IPS-NIHi7 (cell line): Measurements from ENCODE around the gene VKORC1L1.
A peak's percentile ranks its signal among the peaks of the same experiment; 100 is the strongest.
"Not testable (repeated sequence)": the region's sequence is repeated elsewhere in the genome, so short reads cannot be mapped to it uniquely, and the experiment has no call there.

Source experiments
- DNase-seq: peaks from one replicate; pipeline ENCODE4 v3.0.0; 2012; ENCODE audit warnings: mixed read lengths; ENCODE audit errors: extremely low spot score

Gene VKORC1L1

DNA sequence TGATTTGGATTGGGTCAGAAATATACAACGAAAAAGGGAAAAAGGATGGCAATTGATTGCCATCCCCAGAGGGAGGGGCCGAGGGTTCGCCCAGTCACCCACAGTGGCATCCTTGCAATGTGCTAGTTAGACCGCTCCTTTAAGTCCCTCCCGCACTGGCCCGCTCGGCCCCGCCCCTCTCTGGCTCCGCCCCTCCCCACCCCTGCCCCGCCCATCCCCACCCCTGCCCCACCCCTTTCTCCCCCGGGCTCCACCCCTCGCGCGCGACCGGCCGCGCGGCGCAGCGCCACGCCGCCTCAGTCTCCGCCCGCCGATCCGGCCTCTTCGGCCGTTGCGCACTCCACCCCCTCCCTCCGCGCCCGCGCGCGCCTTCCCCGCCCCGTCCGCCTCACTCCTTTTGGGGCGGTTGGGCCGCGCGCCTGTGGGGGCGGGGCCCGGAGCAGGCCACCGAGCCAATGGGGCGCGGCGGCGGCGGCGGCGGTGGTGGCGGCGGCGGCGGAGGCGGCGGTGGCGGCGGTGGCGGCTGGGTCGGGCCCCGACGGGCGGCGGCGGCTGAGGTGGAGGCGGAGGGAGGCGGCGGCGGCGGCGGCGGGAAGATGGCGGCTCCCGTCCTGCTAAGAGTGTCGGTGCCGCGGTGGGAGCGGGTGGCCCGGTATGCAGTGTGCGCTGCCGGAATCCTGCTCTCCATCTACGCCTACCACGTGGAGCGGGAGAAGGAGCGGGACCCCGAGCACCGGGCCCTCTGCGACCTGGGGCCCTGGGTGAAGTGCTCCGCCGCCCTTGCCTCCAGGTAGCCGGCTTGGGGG lies at the start of gene VKORC1L1:
Gene VKORC1L1 (plus strand): TSS at position 299 of the 806 bp plus-strand sequence. CDS start 298 bp downstream, at position 597.
- DNase-seq, result peak; percentile 91

GRCh38 chr7:65827366-65827765 lies 45.5 kb upstream of the VKORC1L1 start:
- DNase-seq, result no peak

DNA sequence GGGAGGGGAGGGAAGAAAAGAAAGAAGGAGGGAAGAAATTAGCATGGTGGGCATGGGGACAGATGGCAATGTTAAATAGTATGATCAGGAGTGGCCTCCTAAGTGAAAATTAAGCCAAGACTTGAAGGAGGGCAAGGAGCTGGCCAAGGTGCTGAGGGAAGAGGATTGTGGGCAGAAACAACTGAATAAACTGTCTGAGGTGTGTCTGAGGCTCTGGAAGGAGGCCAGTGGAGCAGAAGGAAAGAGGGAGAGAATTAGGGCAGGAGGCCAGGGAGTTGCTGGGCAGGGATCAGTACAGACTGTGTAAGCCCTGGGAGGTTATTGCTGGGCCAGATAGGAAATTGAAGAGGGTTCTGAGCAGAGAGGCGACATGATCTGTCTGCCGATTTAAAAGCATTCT lies 40.6 kb upstream of the VKORC1L1 start:
- DNase-seq, result peak; percentile 27

DNA sequence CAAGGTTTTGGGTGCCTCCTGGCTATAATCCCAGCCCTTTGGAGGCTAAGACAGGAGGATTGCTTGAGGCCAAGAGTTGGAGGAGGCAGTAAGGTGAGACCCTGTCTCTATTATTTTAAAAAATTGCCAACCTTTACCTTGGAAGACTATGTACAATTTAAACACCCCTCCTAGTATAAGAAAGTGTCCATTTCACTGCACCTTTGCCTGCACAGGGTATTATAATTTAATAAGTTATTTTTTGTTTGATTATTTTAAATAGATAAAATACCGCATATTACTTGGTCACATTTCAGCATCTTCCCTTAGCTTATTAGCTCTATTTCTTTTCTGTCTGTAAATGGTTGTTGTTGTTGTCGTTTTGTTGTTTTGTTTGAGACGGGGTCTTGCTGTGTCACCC lies 36.2 kb upstream of the VKORC1L1 start:
- not testable (repeated sequence) for DNase-seq

DNA sequence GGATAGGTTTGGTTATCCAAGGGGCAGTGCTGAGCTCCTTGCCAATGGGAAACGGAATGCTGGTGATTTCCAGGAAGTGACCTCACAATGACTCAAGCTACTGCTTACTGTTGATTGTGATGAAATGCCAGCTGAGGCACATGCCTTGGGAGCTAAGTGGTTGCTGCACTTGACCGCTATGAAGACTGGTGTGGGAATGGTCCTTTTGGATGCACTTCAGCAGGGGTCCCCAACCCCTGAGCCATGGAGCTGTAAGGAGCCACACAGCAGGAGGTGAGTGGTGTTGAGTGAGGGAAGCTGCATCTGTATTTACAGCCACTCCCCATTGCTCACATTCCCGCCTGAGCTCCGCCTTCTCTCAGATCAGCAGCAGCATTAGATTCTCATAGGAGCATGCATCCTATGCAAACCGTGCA lies 35.3 kb upstream of the VKORC1L1 start:
- not testable (repeated sequence) for DNase-seq

DNA sequence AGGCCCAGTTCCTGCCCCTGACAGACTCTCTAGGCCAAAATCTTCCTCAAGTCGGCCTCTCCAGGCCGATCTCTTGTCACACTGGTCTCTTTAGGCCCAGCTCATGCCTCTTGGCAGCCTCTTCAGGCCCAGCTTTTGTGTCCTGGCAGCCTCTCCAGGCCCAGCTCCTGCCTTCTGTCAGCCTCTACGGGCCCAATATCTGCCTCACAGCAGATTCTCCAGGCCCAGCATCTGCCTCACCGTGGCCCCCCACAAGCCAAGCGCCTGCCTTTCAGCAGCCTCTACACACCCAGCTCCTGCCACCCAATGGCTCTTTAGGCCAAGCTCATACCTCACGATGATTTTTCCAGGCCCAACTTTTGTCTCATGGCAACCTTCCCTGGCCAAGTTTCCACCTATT lies 33.0 kb upstream of the VKORC1L1 start:
- no peak for DNase-seq

DNA sequence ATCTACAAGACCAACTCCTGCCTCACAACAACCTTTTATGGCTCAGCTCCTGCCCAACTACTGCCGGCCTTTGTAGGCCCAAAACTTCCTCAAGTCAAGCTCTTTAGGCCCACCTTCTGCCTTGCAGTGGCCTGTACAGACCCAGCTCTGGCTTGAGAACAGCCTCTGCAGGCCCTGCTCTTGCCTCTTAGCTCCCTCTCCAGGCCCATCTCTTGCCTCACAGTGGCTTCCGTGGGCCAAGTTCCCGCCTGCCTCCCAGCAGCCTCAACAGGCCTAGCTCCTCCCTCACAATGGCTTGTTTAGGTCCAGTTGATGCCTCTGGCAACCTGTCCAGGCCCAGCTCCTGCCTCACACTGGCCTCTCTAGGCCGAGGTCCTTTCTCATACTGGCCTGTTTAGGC lies 32.4 kb upstream of the VKORC1L1 start:
- peak; percentile 68 for DNase-seq

- DNase-seq, result not testable (repeated sequence)
Observed at GRCh38 chr7:65843616-65844015, 29.3 kb upstream of the VKORC1L1 start.

GRCh38 chr7:65846008-65846570 lies 26.8 kb upstream of the VKORC1L1 start:
- no peak for DNase-seq

DNA sequence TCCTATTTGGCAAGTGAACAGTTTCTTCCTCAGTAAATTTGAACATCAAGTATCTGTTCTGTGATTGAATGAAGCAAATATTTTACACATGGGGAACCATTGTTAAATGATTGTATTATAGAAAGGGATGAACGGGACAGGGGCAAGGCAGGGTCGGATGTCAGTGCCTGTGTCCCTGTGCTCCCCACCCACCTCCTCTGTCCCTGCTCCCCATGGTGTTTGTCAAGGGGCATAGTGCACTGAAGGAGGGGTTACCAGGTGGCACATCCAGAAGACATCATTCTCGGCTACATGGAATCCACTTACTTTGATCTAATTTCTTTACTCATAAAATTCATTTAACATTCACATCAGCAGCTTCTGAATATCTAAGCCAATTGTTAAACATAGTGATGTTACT lies 19.4 kb upstream of the VKORC1L1 start:
- not testable (repeated sequence) for DNase-seq

DNA sequence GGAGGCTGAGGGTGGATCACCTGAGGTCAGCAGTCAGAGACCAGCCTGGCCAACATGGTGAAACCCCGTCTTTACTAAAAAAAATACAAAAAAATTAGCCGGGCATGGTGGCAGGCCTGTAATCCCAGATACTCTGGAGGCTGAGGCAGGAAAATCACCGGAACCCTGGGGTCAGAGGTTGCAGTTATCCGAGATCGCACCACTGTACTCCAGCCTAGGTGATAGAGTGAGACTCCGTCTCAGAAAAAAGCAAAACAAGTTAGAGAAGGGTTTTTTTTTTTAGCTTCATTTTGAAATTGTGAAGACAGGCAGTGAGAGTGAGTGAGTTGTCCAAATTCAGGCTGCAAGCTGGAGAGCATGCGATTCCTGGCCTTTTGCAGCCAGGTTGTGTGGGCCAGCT lies 19.0 kb upstream of the VKORC1L1 start:
- DNase-seq, result not testable (repeated sequence)

- DNase-seq, result not testable (repeated sequence)
Observed at GRCh38 chr7:65857321-65857894, 15.5 kb upstream of the VKORC1L1 start.

DNA sequence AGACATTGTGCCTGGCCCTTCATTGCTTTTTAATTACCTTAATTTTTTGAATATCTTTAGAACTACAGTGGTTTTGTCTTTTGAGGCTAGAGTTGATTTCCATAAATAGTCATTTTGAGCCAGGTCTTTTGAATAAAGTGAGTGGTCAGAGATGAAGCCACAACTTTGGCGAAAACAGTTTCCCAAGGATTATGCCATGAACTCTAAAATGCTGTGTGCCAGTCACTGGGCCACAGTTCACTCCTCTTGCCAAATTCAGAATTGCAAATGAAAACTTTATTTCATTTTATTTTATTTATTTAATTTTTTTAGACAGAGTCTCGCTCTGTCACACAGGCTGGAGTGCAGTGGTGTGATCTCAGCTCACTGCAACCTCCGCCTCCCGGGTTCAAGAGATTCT lies 14.2 kb upstream of the VKORC1L1 start:
- not testable (repeated sequence) for DNase-seq

DNA sequence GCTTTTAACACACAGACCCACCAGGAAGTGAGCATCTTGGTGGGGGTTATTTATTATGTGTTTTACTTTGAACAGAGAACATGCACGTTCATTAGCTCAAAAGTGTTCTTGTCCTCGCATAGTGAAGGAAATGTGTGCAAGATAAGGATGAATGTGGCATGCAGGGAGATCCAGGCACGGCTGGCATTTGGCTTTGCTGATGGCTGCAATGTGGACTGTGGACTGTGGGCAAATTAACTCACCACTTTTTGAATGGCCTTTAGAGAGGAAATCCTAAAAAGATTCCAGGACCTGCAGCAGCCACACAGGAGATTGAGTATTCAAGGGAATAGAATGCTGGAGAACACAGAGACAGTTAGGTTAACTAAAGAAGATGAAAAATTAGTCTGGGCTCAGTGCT lies 6.6 kb upstream of the VKORC1L1 start:
- DNase-seq, result not testable (repeated sequence)

GRCh38 chr7:65867681-65868080 lies 5.2 kb upstream of the VKORC1L1 start:
- DNase-seq, result not testable (repeated sequence)

- DNase-seq, result not testable (repeated sequence)
Observed at GRCh38 chr7:65869312-65869711, 3.6 kb upstream of the VKORC1L1 start.

GRCh38 chr7:65871451-65871850 lies 1.4 kb upstream of the VKORC1L1 start:
- DNase-seq, result not testable (repeated sequence)

- peak; percentile 10 for DNase-seq
Observed at GRCh38 chr7:65873582-65874193, 814 bp downstream of the VKORC1L1 start.

DNA sequence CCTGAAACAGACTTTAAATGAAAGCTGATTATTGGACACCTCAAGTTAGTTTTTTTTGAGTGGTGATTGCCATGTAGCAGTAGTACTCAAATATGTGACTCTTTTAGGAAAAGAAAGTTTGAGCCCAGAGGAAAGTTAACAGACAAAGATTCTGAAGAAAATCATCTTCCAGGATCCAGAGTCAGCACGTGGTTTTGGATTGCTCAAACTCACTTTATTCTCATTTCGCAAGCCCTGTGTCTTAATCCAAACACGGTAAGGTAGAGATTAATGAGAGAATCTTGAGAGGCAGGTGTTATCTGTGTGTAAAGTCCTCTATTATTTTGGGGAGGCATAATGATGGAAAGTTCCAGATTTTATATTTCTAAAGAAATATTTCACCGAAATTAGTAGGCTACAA lies 2.8 kb downstream of the VKORC1L1 start:
- DNase-seq, result not testable (repeated sequence)

DNA sequence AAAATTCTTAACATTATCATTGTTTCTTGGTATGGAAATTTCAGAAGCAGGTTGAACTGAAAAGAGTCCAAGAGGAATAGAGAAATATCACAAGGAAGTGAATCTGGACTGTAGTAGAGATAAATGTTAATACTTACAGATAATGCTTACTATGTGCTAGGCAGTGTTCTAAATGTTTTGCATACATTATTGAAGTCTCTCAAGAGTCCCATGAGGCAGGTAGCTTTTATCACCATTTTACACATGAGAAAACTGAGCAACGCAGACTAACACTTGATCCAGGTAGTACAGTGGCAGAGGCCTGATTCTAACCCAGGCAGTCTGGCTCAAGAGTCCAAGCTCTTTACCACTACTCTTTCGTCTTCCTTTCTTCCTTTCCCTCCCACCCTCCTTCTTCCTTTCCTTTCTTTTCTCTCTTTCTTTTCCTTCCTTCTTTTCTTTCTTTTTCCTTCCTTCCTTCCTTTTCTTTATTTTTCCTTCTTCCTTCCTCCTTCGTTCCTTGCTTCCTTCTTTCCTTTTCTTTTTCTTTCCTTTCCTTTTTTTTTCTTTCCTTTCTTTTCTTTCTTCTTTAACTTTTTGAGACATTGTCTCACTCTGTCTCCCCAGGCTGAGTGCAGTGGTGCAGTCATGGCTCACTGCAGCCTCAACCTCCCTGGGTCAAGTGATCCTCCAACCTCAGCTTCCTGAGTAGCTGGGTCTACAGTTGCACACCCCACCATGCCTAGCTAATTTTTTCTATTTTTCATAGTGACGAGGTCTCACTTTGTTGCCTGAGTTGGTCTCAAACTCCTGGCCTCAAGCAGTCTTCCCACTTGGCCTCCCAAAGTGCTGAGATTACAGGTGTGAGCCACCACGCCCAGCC lies 6.6 kb downstream of the VKORC1L1 start:
- DNase-seq, result not testable (repeated sequence)

- DNase-seq, result not testable (repeated sequence)
Observed at GRCh38 chr7:65880242-65880641, 7.4 kb downstream of the VKORC1L1 start.
